GM21529 (cell line): ENCODE measurements around the gene BATF3.

Experiments used
- ATAC-seq: cut with Tn5 transposase; IDR thresholded peaks from one replicate; pipeline ENCODE4 v1.9.1; 2021; ENCODE audit not compliant: unreplicated experiment

BATF3 gene

DNA sequence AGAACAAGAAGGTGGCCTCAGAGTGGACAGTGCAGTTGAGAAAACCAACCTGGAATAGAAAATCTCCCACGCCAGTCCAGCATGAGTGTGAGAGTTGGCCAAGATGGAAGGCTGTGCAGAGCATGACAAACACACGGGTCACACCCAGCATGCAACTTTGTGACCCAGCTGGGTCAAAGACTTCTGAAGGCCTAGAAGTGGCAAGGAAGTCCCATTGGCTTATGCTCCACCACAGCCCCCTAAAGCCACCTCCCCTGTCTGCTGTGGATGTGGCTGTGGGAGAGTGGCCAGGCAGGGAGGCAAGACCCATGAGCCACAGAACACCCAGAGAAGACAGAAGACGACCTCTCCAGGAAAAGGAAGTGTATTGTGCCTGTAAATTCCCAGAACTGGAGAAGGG, 13.6 kb downstream of the BATF3 start:
- no peak for ATAC-seq

DNA sequence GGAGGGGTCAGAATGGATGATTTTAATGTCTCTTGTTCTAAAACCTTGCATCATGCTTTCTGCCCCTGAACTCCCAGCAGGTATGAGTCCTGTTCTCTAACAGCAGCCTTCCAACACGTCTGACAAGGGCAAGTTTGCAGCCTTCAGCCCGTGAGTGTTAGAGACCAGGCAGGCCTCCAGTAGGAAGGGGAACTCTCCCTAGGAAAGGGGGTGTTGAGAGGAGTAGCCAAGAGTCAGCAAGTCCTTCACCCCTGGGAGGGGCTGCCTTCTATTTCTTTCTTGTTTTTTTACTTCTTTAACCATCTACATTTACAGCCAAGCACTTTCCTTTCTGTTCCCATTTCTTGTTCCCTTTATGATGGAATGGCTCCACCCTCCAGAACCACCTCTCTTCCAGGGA, 14.2 kb downstream of the BATF3 start:
- no peak for ATAC-seq

DNA sequence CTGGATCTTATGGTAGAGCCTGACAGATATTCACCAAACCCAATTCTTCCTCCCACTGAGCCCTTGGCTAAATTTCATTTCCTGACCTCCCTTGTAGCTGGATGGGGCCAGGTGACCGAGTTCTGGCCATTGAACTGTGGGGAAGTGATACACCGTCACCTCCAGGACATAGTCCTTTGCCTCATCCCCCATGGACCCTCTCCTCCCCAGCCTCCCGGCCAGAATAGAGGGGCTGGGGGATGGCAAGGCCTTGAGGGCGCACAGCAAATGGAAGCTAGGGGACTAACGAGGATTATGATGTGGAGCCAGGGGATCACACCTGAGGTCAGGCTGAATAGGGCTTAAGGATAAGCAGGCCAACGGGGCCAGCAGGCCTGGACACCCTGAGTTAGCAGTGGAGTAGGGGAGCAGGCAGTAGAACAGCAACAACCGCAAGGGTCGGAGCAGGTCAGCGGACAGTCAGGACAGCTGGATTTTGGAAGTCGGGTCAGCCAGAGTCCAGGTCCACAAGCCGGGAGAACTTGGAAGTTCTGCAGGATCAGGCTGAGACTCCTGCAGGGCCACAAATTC, 15.0 kb downstream of the BATF3 start:
- ATAC-seq, result no peak

DNA sequence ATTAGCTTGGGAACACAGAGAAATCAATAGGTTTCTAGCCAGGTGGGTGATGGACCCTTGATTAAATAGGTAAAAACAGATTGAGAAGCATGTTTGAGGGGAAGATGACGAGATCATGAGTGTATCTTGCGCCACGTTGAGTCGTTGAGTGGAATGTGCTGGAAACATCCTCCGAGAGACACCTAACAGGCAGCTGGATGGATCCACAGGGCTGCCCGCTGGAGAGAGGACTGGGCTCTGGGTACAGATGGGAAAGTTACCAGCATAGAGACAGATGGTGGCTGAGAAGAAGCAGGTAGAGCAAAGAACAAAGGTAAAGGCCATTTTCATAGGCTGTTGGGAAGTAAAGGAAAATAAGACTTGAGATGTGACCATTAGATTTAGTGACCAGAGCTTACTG, 15.6 kb downstream of the BATF3 start:
- no peak for ATAC-seq

DNA sequence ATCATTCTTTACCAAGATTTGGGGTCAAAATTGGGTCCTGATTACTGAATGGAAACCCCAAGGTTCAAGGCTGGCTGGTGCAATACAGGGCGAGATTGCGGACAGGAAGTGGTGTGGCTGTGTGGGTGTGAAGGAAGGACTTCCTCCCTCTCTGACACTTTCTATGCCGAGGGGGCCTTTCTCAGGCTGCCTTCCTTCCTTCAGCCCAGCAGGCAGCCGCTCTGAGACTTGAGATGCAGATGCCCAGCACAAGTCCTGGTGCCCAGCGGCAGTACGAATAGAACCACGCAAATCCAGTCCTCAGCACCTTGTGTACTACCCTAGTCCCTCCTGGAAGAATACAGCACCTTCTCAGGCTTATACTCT, 16.3 kb downstream of the BATF3 start:
- ATAC-seq, result peak; percentile 64

DNA sequence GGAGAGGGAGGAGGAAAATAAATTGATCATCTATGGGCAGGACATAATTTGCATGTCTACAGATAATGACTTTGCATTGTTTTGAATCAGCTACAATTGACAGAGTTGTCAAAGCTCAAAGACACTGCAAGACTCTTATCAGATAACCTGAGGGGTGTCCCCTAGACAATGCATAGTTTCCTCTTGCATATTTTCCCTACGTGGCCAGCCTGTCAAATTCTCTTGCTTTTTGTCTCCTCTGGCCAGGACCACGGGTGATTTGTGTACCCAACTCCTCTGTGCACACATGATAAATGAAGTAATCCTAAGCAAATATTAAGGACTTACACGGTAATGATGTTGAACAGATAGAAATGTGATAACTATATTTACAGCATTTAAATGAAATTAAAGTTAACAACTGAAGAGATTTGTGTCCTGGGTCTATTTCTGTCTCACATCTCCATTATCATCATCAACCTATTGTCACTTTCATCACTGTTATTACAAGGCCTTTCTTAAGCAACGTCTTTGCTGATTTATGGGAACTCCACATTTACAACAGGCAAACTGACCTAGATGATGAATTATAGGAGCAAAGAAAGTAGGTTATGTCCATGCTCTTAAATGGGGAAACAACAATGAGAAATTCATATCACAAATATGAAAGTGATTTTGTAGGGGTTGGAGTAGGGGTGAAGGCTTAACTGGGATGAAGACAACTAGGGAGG, 18.8 kb downstream of the BATF3 start:
- ATAC-seq, result no peak

DNA sequence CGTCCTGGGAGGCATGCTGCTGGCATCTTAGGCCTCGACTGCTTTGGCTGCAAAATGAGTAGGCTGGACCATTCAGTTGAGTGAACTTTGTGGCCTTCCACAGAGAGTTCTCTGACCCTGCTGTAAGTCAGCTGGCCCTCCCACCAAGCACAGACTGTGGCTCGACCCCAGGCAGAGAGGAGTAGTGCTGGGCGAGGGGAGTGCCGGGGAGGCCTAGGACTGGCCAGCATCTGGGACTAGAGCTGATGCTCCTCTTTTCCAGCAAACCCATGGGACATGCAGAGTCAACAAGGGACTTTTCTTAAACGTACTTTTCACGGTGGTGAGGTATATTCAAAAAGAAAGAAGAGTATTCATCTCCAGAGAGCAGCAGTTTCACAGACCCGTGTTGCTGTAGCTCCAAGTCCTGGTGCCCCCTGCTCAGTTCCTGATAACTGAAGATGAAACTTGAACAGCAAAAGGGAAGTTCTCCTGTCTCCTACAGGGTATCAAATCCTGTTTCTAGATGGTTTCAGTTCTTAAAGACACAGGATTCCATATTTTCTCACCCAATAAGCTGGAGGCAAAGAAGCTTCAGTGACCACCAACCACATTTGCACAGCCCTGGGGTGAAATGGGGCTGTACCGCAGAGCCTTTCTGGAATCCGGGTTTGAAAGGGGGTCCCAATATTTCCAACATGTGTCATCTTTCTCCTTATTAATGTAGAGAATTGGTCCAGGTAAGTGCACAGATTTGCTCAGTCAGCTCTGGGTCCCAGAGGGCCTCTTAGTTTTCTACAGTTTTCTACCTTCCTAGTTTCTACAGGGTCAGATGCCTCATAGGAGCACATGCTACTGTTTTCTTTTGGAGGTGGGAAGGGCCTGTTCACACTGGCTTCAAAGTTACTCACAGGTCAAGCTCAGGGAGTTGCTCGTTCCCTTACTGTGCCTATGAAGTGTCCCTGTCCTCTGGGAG, 20.9 kb downstream of the BATF3 start:
- ATAC-seq, result peak; percentile 70

DNA sequence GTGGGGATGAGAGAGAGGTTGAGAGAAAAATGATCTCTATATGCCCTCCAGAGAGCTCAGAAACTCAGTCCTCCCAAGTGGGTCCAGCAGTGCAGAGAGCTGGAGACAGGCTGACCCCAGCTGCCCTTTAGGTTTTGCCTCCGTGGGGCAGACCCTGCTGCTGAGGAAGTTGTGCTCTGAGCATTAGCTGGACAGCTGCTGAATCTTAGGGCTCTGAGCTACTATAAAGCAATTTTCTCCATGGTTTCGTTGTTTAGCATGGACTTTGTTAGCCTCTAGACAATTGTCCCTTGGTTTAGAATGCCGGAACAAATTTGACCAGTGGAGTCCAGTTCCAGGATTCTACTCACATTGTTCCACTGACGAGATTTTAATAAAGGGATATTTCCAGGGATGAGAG, 22.1 kb downstream of the BATF3 start:
- no peak for ATAC-seq

DNA sequence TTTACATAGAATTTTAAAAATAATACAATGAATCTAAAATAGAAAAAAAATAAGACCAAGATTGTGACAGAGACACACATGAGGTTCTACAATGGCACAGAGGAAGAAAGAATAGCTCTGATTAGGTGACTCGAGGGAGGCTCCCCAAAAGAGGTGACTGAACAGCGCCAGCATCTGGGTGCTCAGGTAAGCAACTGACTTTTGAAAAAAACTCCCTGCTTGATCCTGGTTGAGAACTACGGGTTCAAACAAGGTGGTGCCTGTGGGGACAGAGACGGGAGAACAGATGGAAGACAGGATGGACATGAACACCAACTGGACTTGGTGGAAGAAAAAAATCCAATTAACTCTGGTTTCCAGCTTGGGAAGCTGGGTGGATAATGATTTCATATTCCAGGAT, 22.5 kb downstream of the BATF3 start:
- ATAC-seq, result no peak

DNA sequence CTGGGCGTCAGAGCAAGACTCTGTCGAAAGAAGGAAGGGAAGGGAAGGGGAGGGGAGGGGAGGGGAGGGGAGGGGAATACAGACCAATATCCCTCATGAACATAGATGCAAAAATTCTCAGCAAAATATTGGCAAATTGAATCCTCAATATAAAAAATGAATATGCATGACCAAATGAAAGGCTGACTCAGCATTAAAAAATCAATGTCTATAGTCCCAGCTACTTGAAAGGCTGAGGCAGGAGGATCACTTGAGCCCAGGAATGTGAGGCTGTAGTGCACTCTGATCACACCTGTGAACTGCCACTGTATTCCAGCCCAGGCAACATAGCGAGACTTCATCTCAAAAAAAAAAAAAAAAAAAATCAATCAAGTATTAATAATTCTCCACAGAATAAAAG, 24.0 kb downstream of the BATF3 start:
- ATAC-seq, result no peak

DNA sequence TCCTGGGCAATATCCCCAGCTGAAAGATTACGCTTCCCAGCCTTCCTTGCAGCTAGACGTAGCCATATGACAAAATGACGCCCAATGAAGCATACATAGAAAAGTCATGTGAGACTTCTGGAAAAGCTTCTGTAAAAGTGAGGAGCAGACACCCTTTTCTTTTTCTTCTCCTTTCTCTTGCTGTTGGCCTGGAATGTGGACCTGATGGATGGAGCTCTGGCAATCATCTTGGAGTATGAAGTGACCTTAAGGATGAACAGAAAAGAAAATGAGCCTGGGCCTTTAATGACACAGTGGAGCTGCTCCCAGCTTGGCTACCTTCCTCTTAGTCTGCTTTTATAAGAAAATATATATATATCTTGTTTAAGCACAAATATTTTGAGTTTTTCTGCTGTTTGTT, 24.8 kb downstream of the BATF3 start:
- no peak for ATAC-seq

DNA sequence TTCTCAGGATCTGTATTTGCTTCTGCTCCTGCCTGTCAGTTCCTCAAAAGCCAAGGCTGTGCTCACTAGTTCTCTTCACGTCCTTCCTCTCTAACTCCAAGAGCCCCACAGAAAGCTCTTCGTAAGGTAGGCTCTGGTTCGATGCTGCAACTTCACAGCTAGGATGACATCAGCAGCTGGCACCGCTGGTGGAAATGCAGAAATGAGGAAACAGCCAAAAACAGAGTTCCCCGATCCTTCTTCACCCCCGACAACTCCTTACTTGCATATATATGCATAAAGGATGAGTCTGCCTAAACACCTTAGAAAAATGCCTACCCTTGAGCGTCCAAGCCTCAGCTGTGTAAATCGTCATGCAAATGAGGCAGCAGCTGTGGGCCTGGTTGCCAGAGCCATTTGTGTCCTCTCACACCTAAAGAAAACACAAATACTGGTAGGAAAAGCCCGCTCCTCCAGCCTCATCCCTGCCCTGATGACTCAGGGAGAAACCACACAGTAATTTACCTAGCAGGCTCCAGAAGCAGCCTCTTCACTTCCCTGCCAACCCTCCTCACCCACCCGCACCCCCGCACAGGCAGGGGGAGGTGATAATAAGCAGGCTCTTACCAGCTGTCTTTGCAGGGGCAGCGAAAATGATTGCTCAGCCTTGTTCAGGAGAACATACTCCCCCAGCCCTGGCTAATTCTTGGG, 28.2 kb downstream of the BATF3 start:
- peak; percentile 48 for ATAC-seq

DNA sequence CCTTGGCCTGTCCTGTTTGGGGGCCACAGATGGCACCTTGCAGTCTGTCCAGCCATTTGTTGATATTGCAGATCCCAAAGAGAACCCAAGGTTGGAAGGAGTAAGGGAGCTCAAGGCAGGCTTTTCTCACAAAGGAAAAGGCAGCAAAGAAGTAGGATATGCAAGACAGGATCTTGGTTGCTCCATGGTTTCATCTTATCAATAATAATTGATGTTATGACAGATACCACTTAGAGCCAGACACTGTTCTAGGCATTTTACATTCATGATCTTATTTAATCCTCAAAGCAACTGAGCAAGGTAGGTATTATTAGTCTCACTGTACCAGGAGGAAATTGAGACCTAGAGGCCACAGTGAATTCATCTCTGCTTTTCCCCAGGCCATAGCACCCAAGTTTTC, 28.8 kb downstream of the BATF3 start:
- no peak for ATAC-seq

DNA sequence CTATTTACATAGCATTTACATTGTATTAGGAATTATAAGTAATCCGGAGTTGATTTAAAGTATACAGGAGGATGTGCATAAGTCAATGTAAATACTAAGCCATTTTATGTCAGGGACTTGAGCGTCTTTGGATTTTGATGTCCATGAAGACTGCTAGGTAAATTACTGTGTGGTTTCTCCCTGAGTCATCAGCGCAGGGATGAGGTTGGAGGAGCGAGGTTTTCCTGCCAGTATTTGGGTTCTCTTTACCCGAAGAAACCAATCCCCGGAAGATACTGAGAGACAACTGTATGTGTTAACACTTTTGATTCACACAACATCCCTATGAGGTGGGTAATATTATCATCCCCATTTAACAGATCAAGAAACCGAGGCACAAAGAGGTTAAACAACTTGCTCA, 29.3 kb downstream of the BATF3 start:
- ATAC-seq, result no peak

DNA sequence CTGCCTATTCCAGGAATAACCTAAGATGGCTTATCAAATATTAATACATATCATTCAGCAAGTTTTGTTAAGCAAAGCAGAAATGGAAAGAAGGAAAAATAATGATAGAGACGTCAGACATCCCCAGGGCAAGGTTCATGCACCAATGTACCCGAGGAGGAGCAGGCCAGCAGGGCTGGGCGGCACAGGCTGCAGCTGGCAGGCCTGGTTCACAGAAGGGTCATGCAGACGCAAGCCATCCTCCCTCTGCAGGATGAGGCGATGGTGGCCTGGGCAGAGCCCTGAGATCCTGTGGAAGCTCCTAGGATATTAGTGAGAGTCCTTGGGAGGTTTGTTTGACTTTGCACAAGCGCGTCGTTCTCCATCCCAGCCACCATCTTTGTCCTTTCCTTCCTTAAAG, 30.0 kb downstream of the BATF3 start:
- ATAC-seq, result no peak

DNA sequence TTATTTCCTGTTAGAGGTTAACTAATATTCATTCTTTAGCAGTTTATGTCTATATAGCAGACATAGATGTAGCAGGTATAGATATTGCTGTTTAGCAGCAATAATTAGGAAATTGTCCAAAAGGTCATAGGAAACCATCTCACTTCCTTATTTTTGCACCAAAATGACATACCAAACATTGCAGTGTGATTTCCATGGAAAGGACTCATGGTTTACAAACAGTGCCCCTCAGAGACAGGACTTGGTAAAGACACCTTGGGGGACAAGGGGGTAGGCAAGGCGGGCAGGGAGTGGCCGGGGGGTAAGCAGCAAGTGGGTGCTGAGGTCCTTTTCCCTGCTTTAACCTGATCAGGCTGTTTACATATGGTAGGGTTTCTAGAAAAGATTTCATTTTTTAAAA, 30.5 kb downstream of the BATF3 start:
- no peak for ATAC-seq

DNA sequence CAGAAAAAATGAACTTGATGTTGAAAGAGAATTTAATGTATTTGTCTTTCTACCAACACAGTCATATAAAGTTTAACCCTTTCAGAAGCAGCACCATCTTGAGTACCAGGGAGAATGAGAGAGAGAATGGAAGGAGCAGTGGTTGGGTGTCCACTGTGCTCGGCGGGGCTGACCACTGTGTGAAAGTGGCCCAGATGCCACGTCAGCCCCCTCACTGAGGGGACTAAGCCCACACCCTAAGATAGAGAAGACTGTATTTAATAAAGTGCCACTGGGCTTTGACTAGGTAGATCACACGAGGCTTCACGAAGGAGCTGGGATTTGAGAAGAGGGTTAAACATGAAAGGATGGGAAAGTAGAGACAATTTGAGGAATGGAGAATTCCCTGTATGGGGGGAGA, 31.2 kb downstream of the BATF3 start:
- ATAC-seq, result no peak

DNA sequence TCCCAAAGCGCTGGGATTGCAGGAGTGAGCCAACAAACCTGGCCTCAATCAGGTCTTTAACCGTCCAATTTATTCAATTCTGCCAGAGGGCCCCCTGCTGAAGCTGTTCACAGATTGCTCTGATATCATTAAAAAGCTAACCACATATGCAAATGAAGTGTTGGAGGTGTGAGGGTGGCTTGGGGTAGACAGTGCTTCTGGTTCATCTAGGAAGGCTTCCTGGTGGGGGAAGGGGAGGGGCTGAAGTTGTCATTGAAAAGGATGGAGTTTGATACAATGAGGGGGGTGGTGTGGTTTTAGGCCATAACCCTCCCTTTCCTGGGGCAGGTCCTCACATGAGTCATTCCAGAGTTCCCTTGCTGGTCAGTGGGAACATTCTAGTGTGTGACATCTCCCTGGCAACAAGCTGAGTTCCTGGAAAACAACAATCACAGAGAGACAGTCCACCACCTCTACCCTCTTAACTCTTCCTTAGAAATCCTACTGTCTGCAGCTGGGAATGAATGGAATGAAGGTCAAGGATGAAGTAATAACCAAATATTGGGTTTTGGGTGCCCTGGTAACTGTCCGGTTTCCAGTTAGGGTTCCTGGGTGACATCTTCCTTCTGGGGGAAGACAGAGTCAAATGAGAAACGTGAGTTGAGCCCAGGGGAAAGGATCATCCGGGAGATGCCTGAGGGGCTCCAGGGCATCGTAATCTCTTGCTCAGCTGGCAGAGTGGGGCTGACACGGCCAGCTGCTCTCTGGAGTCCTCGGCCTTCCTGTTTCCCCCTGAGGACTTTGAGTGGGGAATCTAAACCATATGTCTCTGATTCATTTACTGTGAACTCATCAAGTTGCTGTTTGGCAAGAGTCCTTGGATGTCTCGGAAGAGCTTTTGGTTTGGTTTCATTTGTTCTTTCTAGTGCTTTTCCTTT, 32.2 kb downstream of the BATF3 start:
- ATAC-seq, result no peak

DNA sequence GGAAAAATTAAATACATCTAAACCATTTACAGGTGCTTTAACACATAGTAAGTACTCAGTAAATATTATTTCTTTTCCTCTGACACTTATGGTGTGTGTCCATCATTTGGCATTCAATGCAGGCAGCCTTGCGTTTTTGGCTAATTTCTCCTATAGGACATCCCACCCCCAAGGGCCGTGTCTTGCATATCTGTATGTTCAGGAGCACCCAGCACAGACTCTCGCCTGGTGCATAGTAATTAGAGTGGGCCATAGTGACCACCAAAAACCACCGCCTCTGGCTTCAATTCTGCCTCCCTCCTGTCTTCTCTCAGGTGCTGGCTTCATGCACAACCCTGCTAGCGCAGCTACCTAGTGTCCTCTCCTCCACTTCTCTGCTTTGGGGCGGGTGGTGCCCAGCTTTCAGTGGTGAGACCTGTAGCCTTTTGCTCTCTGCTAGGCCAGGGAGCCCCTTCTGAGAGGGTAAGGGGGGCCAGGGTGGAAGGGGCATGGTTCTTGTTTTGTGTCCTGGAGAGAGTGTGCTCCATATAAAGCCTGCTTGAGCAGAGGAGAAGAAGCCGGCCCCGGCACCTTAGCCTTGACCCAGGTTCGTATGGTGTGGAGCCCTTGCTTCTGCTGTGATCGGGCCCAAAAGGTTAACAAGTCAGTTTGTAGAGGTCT, 33.4 kb downstream of the BATF3 start:
- no peak for ATAC-seq
